Measurements from ENCODE around the gene LRRK2. TPM values are rescaled to one million over a fixed set of nuclear protein-coding genes. Genes with fewer than 3 reads are reported as not detected.
"Not testable (repeated sequence)": the region's sequence is repeated elsewhere in the genome, so short reads cannot be mapped to it uniquely, and the experiment has no call there.

The LRRK2 gene
- total and polyA plus RNA-seq, 3 donors from 2014 or later: 3.4 to 6.2 (median 5.1) TPM

- TF ChIP-seq CTCF (IDR thresholded peaks at IDR 0.05): no peak
- TF ChIP-seq POLR2A (IDR thresholded peaks at IDR 0.05): no peak
- intact Hi-C loops (cut with DNase I; ENCODE audit: low total_unique reads): no loop called here
These were observed 15.9 kb upstream of the LRRK2 start for GRCh38 chr12:40208707-40209446.

GRCh38 chr12:40209886-40210285 lies 14.9 kb upstream of the LRRK2 start:
- no peaks in the 10 kb centered on the region for H3K36me3 ChIP-seq (ENCODE audit: low read depth, missing control alignments)
- intact Hi-C loops (cut with DNase I; ENCODE audit: low total_unique reads): no loop called here
- DNase-seq: no peak
- H3K27me3 ChIP-seq: no peaks in the 10 kb centered on the region
- H3K4me3 ChIP-seq: no peak overlapping the region
- no peaks in the 10 kb centered on the region for H3K4me1 ChIP-seq
- H3K9me3 ChIP-seq: no peaks in the 10 kb centered on the region
- no peak overlapping the region for H3K27ac ChIP-seq
- TF ChIP-seq POLR2A (IDR thresholded peaks at IDR 0.05) (no peak), CTCF (IDR thresholded peaks at IDR 0.05) (no peak)
- WGBS, 2 donors: 60 to 65% methylated on average over 4 of the region's 4 CpGs

More at GRCh38 chr12:40208707-40209446, 15.9 kb upstream of the LRRK2 start:
- H3K27ac ChIP-seq: no peak overlapping the region
- peak; percentile 38 for DNase-seq
- no peak overlapping the region for H3K4me3 ChIP-seq
- no peaks in the 10 kb centered on the region for H3K4me1 ChIP-seq
- WGBS, 2 donors: 45 to 50% methylated on average over 4 of the region's 4 CpGs
- H3K36me3 ChIP-seq (ENCODE audit: low read depth, missing control alignments): no peaks in the 10 kb centered on the region
- H3K9me3 ChIP-seq: no peaks in the 10 kb centered on the region
- no peaks in the 10 kb centered on the region for H3K27me3 ChIP-seq

GRCh38 chr12:40211186-40211585 lies 13.6 kb upstream of the LRRK2 start:
- H3K27me3 ChIP-seq, DNase-seq: not testable (repeated sequence)

GRCh38 chr12:40212566-40212965 lies 12.2 kb upstream of the LRRK2 start:
- Histone ChIP-seq H3K4me3 (no peak overlapping the region), H3K9me3 (no peaks in the 10 kb centered on the region), H3K4me1 (no peaks in the 10 kb centered on the region), H3K36me3 (ENCODE audit: low read depth, missing control alignments) (no peaks in the 10 kb centered on the region), H3K27ac (no peak overlapping the region), H3K27me3 (no peaks in the 10 kb centered on the region)
- WGBS, 2 donors: 89% methylated on average over 2 of the region's 2 CpGs
- intact Hi-C loops (cut with DNase I; ENCODE audit: low total_unique reads): no loop called here
- TF ChIP-seq POLR2A (IDR thresholded peaks at IDR 0.05): no peak
- TF ChIP-seq CTCF (IDR thresholded peaks at IDR 0.05): no peak
- DNase-seq: no peak

More at GRCh38 chr12:40211186-40211585, 13.6 kb upstream of the LRRK2 start:
- intact Hi-C loops (cut with DNase I; ENCODE audit: low total_unique reads); H3K9me3 ChIP-seq; H3K4me3 ChIP-seq; H3K4me1 ChIP-seq; H3K36me3 ChIP-seq (ENCODE audit: low read depth, missing control alignments); H3K27ac ChIP-seq: not testable (repeated sequence)
- 78 to 90% methylated on average over 1 of the region's 1 CpG for WGBS, 2 donors

GRCh38 chr12:40215982-40216381 lies 8.8 kb upstream of the LRRK2 start:
- no peaks in the 10 kb centered on the region for H3K36me3 ChIP-seq (ENCODE audit: low read depth, missing control alignments)
- H3K27me3 ChIP-seq: no peaks in the 10 kb centered on the region
- no peak overlapping the region for H3K4me3 ChIP-seq
- no peaks in the 10 kb centered on the region for H3K4me1 ChIP-seq
- H3K9me3 ChIP-seq: no peaks in the 10 kb centered on the region
- TF ChIP-seq POLR2A (IDR thresholded peaks at IDR 0.05): no peak
- TF ChIP-seq CTCF (IDR thresholded peaks at IDR 0.05): no peak
- WGBS, 2 donors: 90 to 100% methylated on average over 1 of the region's 1 CpG
- DNase-seq: no peak
- intact Hi-C loops (cut with DNase I; ENCODE audit: low total_unique reads): no loop called here
- no peak overlapping the region for H3K27ac ChIP-seq
